ENCODE results near the gene GPHA2. TPM values are rescaled to one million over a fixed set of nuclear protein-coding genes. Genes with fewer than 3 reads are reported as not detected.

Gene GPHA2
- total and polyA plus RNA-seq, 10 donors = 0.89 to 4.4 (median 1.2) TPM; not detected in 7

GRCh38 chr11:64930340-64930739, 5.4 kb downstream of the GPHA2 start:
- Histone ChIP-seq H3K27ac (no peak overlapping the region), H3K4me3 (no peak overlapping the region), H3K27me3 (replicated peaks in 1 of 7) (no peaks in the 10 kb centered on the region), H3K9me3 (no peaks in the 10 kb centered on the region), H3K4me1 (peaks cover 3 to 20% (median 15%) of the 10 kb centered on the region in 6 donors), H3K36me3 (peaks cover 0 to 92% (median 66%) of the 10 kb centered on the region in 6 donors)
- intact Hi-C loops (cut with DNase I; ENCODE audit: low total_unique reads) = loop anchor here (10.0 kb wide), 1 partner anchor 64 kb away; the partner anchor contains the start of gene BATF2
- no peak for TF ChIP-seq POLR2AphosphoS5 (IDR thresholded peaks at IDR 0.05)
- no peak for DNase-seq
- WGBS, 5 donors = 92 to 98% (median 96%) methylated on average over 6 of the region's 6 CpGs

DNA sequence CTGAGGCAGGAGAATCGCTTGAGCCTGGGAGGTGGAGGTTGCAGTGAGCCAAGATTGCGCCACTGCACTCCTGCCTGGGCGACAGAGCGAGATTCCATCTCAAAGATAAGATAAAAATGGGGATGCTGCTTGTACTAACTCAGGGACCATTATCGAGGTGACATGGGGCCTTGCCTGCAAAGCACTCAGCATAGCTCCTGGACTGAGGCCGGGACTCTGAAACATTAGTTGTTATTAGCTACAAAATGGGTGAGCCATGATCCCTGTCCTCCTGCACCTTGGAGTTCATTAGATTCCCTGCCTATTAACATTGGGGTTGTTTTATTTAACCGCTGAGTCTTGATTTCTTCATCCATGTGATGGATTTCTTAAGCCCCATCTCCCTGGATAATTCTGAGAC, 6.1 kb downstream of the GPHA2 start:
- no peak overlapping the region for H3K4me3 ChIP-seq
- H3K4me1 ChIP-seq = peaks cover 3 to 26% (median 20%) of the 10 kb centered on the region in 6 donors
- intact Hi-C loops (cut with DNase I; ENCODE audit: low total_unique reads) = loop anchor here (10.0 kb wide), 1 partner anchor 65 kb away; the partner anchor contains the start of gene BATF2
- H3K9me3 ChIP-seq = no peaks in the 10 kb centered on the region
- no peak overlapping the region for H3K27ac ChIP-seq
- no peak for TF ChIP-seq POLR2A (IDR thresholded peaks at IDR 0.05)
- peaks cover 0 to 84% (median 61%) of the 10 kb centered on the region in 6 donors for H3K36me3 ChIP-seq
- WGBS, 5 donors = 94 to 98% (median 95%) methylated on average over 7 of the region's 7 CpGs
- no peak for DNase-seq
- no peaks in the 10 kb centered on the region for H3K27me3 ChIP-seq (replicated peaks in 1 of 7)

DNA sequence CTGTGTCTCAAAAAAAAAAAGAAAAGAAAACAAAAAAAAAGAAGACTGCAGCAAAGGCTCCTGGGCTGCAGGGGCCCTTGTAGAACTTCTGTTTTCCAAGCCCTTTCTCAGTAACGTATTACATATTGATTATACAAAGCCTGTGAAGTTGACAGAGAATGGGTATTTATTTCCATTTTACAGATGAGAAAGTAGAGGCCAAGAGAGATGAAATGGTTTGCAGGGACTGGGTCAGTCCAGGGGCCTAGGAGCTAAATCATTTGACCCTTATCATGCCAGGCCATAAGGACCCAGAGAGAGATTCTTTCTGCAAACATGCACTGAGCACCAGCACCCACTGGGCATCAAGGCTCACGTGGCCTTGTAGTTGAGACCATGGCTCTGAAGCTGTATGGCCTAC, 6.7 kb downstream of the GPHA2 start:
- intact Hi-C loops (cut with DNase I; ENCODE audit: low total_unique reads) = no loop called here
- H3K27me3 ChIP-seq (replicated peaks in 1 of 7) = no peaks in the 10 kb centered on the region
- no peak for DNase-seq
- peaks cover 7 to 32% (median 23%) of the 10 kb centered on the region in 6 donors for H3K4me1 ChIP-seq
- no peak overlapping the region for H3K4me3 ChIP-seq
- peaks cover 0 to 78% (median 58%) of the 10 kb centered on the region in 6 donors for H3K36me3 ChIP-seq
- H3K9me3 ChIP-seq = no peaks in the 10 kb centered on the region
- 87 to 100% (median 95%) methylated on average over 2 of the region's 2 CpGs for WGBS, 5 donors
- TF ChIP-seq, protein P1, sequence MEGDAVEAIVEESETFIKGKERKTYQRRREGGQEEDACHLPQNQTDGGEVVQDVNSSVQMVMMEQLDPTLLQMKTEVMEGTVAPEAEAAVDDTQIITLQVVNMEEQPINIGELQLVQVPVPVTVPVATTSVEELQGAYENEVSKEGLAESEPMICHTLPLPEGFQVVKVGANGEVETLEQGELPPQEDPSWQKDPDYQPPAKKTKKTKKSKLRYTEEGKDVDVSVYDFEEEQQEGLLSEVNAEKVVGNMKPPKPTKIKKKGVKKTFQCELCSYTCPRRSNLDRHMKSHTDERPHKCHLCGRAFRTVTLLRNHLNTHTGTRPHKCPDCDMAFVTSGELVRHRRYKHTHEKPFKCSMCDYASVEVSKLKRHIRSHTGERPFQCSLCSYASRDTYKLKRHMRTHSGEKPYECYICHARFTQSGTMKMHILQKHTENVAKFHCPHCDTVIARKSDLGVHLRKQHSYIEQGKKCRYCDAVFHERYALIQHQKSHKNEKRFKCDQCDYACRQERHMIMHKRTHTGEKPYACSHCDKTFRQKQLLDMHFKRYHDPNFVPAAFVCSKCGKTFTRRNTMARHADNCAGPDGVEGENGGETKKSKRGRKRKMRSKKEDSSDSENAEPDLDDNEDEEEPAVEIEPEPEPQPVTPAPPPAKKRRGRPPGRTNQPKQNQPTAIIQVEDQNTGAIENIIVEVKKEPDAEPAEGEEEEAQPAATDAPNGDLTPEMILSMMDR (IDR thresholded peaks at IDR 0.05 in 8 of 11, conservative IDR thresholded peaks at IDR 0.05 in 3 of 11) = no peak
- TF ChIP-seq POLR2AphosphoS5 (IDR thresholded peaks at IDR 0.05) = no peak
- TF ChIP-seq POLR2A (IDR thresholded peaks at IDR 0.05) = no peak
- no peak overlapping the region for H3K27ac ChIP-seq

- peak overlapping the region in 2 of 8 donors; percentile 88 to 99 for H3K4me3 ChIP-seq
- H3K4me1 ChIP-seq = peaks cover 11 to 42% (median 32%) of the 10 kb centered on the region in 6 donors
- intact Hi-C loops (cut with DNase I; ENCODE audit: low total_unique reads) = no loop called here
- no peak for DNase-seq
- WGBS, 5 donors = 61 to 81% (median 68%) methylated on average over 22 of the region's 22 CpGs
- H3K9me3 ChIP-seq = no peaks in the 10 kb centered on the region
- no peak for TF ChIP-seq POLR2A (IDR thresholded peaks at IDR 0.05)
- TF ChIP-seq, protein P1 (IDR thresholded peaks at IDR 0.05 in 8 of 11, conservative IDR thresholded peaks at IDR 0.05 in 3 of 11) = no peak
- no peak for TF ChIP-seq POLR2AphosphoS5 (IDR thresholded peaks at IDR 0.05)
- peaks cover 0 to 55% (median 35%) of the 10 kb centered on the region in 6 donors for H3K36me3 ChIP-seq
- no peaks in the 10 kb centered on the region for H3K27me3 ChIP-seq (replicated peaks in 1 of 7)
- peak overlapping the region in 1 of 8 donors; percentile 2 for H3K27ac ChIP-seq
Measured at GRCh38 chr11:64926689-64927088, 9.0 kb downstream of the GPHA2 start.

DNA sequence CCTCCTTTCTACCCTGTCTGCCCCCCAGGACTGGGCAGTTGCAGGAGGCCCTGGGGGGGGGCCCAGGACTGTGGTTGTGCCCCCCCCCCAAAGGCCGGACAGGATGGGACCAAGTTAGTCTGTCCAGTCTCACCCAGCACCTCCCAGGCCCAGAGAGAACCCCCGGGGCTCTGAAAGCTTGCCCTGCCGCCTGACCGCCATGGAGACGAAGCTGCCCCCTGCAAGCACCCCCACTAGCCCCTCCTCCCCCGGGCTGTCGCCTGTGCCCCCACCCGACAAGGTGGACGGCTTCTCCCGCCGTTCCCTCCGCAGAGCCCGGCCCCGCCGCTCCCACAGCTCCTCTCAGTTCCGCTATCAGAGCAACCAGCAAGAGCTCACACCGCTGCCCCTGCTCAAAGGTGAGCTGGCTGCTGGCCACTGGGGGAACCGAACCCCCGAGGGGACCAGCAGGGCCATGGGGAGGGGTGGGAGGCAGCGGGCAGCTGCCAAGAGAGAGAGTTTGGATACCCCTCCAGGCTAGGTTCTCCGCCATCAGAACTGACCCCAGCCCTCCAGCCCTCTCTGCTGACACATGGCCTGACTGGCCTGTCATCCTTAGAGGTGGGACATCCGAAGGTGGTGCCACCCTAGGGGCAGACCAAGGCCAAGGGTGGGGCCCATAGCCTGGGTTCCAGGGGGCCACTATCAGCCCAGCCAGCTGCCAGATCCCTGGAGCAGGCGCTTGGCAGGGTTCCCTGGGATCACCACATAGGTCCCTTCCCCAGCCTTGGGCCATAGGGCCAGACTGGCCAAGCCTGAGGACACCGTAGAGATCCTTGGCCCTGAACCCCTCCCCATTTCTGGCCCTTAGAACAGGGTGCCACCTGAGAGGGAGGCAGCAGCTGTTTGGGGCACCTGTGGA, 9.9 kb downstream of the GPHA2 start:
- intact Hi-C loops (cut with DNase I; ENCODE audit: low total_unique reads) = no loop called here
- WGBS, 5 donors = 69 to 95% (median 77%) methylated on average over 13 to 24 of the region's 24 CpGs
- Histone ChIP-seq H3K4me1 (peaks cover 11 to 42% (median 32%) of the 10 kb centered on the region in 6 donors), H3K27ac (peak overlapping the region in 4 of 8 donors; percentile 89 to 97 (median 94)), H3K27me3 (replicated peaks in 1 of 7) (no peaks in the 10 kb centered on the region), H3K36me3 (peaks cover 0 to 46% (median 26%) of the 10 kb centered on the region in 6 donors), H3K4me3 (peak overlapping the region; percentile 70 to 99 (median 89)), H3K9me3 (no peaks in the 10 kb centered on the region)
- no peak for DNase-seq
- TF ChIP-seq, protein P1 (IDR thresholded peaks at IDR 0.05 in 8 of 11, conservative IDR thresholded peaks at IDR 0.05 in 3 of 11) = no peak
- TF ChIP-seq POLR2AphosphoS5 (IDR thresholded peaks at IDR 0.05) = peak in 1 of 3 donors; percentile 19
